ENCODE results near the gene HMMR.
"Not testable (repeated sequence)": the region's sequence is repeated elsewhere in the genome, so short reads cannot be mapped to it uniquely, and the experiment has no call there.

Gene HMMR, protein sequence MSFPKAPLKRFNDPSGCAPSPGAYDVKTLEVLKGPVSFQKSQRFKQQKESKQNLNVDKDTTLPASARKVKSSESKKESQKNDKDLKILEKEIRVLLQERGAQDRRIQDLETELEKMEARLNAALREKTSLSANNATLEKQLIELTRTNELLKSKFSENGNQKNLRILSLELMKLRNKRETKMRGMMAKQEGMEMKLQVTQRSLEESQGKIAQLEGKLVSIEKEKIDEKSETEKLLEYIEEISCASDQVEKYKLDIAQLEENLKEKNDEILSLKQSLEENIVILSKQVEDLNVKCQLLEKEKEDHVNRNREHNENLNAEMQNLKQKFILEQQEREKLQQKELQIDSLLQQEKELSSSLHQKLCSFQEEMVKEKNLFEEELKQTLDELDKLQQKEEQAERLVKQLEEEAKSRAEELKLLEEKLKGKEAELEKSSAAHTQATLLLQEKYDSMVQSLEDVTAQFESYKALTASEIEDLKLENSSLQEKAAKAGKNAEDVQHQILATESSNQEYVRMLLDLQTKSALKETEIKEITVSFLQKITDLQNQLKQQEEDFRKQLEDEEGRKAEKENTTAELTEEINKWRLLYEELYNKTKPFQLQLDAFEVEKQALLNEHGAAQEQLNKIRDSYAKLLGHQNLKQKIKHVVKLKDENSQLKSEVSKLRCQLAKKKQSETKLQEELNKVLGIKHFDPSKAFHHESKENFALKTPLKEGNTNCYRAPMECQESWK

GRCh38 chr5:163460562-163461171, at the start of gene HMMR:
Gene HMMR, plus strand, starts transcription at chr5:163460632. Its CDS starts 61 bp downstream, at chr5:163460693.
- DNase-seq, result no peak

- not testable (repeated sequence) for DNase-seq
These were observed 44.8 kb upstream of the HMMR start for GRCh38 chr5:163415673-163416072.

DNA sequence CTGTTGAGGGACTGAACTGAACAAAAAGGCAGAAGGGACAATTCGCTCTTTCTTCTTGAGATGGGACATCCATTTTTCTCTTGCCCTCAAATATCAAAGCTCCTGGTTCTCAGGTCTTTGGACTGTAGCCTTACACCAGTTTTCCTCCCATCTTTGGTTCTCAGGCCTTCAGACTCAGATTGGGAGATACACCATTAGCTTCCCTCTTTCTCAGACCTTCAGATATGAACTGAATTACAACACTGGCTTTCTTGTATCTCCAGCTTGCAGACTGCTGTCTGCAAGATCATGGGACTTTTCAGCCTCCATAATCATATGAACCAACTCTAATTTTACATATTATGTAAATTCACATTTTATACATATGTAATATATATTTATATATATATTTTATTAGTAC, 35.6 kb upstream of the HMMR start:
- DNase-seq, result no peak

DNA sequence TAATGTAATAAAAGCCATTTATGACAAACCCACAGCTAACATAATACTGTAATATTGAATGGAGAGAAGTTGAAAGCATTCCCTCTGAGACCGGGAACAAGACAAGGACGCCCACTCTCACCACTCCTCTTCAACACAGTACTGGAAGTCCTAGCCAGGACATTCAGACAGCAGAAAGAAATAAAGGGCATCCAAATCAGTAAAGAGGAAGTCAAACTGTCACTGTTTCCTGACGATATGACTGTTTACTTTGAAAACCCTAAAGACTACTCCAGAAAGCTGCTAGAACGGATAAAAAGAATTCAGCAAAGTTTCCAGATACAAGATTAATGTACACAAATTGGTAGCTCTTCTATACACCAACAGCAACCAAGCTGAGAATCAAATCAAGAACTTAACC, 34.3 kb upstream of the HMMR start:
- DNase-seq, result not testable (repeated sequence)

DNA sequence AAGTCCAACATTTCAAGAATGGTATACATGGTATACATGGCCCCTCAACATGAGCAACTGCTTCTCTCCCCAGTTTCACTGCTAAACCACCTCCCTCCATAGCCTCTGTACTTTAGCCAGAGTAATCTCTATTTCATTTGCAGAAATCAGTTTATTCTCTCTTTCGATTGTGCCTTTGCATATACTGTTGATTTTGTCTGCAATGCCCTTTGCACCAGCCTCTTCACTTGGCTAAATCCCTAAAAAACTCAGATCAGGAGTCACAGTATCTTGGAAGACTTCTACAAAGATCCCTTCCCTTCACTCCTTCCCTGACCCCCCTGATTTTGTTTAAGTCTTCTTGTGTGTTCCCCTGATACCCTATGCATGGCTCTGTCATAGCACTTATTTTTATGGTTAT, 27.9 kb upstream of the HMMR start:
- no peak for DNase-seq

GRCh38 chr5:163433271-163433670, 27.2 kb upstream of the HMMR start:
- no peak for DNase-seq

DNA sequence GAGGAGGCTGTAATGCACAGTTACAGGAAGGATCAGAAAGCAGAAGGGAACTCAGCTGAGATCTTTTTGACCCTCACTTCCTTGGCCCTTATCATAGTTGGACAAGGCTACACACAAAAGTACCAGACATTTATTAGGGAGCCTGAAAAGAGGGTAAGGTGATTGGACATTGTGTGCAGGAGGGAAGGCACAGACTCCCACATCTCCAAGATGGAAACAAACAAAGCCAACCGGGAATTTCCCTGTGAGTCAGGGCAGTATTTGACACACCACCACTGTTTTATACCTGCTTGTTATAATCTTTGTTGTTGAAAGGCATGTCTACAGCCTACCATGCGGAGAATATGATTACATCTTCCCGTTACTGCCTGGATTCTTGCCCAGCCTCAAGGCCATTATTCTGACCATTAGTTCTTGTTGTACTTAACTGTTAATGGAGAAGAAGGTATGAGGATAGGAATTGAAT, 26.0 kb upstream of the HMMR start:
- DNase-seq, result no peak

DNA sequence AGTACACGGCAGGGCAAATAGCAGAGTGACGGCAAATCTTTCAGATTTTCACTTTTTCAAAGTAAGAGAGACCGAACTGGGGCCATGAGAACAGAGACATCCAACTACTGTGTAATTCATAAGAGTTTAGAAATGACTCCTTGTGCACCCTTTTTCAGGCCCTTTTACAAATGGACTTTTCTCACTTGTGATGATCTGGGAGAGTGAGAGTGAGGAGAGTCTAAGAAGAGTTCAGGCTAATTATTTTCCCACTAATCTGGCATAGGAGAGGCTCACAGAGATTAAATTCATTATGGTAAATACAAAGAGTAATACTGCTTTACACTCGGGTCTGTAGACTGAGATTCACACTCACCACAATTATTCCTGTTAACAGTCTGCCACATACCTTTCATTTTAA, 23.9 kb upstream of the HMMR start:
- no peak for DNase-seq

DNA sequence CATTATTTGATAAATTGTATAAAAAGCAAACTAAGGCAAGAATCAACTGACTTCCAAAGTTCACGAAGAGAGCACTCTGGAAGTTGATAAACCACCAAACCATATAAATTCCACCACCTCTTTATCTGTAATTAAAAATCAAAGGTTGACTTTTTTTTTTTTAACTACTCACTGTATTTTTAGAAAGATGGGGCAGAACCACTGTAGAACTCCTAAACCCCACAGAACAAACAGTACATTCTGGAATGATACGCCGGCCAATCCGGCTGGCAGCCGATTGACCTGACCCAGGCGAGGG, 23.5 kb upstream of the HMMR start:
- no peak for DNase-seq

DNA sequence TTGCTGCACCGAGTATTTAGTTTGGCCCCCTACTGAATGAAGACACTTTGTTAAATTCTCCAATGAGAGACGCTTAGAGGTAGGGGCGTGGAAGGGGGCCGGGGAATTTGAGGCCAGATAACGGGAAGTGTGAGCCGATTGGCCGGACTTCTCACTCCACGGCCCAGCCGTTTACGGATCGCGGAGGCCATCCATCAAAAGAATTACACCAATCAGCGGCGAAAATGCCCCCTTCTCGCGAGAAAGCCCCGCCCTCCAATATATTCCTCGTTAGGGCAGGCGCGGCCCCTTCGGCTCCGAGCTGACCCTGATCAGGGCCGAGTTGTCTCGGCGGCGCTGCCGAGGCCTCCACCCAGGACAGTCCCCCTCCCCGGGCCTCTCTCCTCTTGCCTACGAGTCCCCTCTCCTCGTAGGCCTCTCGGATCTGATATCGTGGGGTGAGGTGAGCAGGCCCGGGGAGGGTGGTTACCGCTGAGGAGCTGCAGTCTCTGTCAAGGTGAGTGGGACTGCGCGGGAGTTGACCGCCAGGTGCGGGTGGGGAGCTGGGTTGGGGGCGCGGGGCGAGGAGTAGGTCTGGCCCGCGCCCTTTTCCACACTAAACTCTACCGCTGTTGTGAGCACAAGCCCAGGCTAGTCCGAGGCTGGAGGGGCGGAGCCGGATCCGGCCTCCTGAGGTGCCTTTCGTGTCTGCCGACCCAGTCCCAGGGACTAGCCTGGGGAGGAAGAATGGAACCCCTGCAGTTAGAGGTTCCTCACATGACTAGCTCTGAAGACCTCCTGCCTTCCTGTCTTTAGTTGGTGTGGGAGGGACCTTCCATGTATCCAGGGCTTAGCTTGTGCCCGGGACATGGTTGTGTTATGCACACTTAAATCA, 22.9 kb upstream of the HMMR start, which contains the start of gene CCNG1:
Gene CCNG1 (plus strand): TSS at position 287 of the 874 bp plus-strand sequence. CDS start 1,662 bp downstream, outside the sequence.
- peak; percentile 86 for DNase-seq

- DNase-seq, result no peak
These were observed 21.4 kb upstream of the HMMR start for GRCh38 chr5:163439092-163439425.

- DNase-seq, result no peak
These were observed 19.5 kb upstream of the HMMR start for GRCh38 chr5:163440954-163441353.

- DNase-seq, result no peak
These were observed 15.9 kb upstream of the HMMR start for GRCh38 chr5:163444526-163444925.

GRCh38 chr5:163445345-163445744, 15.1 kb upstream of the HMMR start:
- DNase-seq, result no peak

DNA sequence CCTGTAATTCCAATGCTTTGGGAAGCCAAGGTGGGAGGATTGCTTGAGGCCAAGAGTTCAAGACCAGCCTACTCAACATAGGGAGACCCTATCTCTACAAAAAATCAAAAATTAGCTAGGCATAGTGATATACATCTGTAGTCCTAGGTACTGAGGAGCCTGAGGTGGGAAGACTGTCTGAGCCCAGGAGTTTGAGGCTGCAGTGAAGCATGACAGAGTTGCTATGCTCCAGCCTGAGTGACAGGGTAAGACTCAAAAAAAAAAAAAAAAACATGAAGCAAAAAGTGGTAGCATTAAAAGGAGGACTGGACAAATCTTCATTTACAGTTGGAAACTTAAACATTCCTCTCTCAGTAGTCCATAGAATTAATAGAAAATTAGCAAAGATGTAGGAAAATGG, 13.2 kb upstream of the HMMR start:
- no peak for DNase-seq

DNA sequence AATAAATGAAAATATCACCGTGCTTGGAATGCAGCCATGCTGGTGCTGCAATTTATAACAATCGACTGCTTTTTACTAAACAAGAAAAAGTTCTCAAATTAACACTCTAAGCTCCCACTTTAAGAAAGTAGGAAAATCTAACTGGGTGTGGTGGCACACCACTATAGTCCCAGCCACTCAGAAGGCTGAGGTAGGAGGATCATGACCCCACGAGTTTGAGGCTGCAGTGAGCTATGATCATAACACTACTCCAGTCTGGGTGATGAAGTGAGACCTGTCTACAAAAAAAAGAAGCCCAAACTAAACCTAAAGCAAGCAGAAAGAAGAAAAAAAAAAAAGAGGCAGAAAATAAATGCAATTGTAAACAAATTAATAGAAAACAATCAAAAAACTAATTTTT, 12.6 kb upstream of the HMMR start:
- DNase-seq, result no peak

GRCh38 chr5:163448491-163448890, 11.9 kb upstream of the HMMR start:
- DNase-seq, result no peak

DNA sequence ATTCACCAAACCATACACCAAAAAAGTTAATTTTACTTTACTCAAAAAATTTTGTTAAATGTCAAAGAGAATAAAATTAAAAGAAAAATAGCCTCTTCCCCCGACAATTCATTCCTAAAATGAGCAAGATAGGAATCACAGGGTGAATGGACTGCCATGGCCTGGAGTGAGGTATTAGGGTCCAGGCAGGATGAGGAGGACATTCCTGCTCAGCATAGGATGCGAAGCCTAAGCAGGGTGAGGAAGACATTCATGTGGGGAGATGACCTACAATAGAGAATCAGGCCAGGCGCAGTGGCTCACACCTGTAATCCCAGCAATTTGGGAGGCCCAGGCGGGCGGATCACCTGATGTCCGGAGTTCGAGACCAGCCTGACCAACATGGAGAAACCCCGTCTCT, 8.9 kb upstream of the HMMR start:
- no peak for DNase-seq

GRCh38 chr5:163453705-163454104, 6.7 kb upstream of the HMMR start:
- DNase-seq, result no peak

DNA sequence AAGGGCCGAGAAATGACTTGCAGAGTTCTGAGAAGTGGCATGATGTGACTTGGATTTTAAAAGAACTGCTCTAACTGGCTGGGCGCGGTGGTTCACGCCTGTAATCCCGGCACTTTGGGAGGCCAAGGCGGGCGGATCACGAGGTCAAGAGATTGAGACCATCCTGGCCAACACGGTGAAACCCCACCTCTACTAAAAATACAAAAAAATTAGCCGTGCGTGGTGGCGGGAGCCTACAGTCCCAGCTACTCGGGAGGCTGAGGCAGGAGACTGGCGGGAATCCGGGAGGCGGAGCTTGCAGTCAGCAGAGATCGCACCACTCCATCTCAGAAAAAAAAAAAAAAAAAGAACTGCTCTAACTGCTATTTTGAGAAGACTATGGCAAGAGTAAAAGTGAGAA, 5.0 kb upstream of the HMMR start:
- not testable (repeated sequence) for DNase-seq

- DNase-seq, result no peak
These were observed 4.3 kb upstream of the HMMR start for GRCh38 chr5:163456029-163456589.

DNA sequence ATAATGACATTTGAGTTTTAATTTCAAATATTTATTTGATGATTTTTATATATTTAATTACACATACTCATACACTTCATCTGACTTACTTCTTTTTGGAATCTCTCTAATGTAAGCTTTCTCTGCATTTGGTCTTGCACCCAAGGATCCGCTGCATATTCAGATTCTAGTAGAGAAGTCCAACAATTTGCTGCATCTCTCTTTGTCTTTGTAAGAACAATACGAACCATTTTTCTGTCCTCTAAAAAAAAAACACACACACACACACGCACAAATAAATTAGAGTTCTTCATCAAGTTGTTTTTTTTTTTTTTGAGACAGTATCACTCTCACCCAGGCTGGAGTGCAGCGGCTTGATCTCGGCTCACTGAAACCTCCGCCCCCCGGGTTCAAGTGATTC, 3.6 kb upstream of the HMMR start:
- DNase-seq, result no peak
